ENCODE measurements around the gene TUBGCP2. TPM values are rescaled to one million over a fixed set of nuclear protein-coding genes. Genes with fewer than 3 reads are reported as not detected.

Gene TUBGCP2
- total and polyA plus RNA-seq, 2 of the 13 experiments (the other 11 are each of a cell fraction or from before 2014, with no cell fraction given): 21.3 to 34.5 TPM

DNA sequence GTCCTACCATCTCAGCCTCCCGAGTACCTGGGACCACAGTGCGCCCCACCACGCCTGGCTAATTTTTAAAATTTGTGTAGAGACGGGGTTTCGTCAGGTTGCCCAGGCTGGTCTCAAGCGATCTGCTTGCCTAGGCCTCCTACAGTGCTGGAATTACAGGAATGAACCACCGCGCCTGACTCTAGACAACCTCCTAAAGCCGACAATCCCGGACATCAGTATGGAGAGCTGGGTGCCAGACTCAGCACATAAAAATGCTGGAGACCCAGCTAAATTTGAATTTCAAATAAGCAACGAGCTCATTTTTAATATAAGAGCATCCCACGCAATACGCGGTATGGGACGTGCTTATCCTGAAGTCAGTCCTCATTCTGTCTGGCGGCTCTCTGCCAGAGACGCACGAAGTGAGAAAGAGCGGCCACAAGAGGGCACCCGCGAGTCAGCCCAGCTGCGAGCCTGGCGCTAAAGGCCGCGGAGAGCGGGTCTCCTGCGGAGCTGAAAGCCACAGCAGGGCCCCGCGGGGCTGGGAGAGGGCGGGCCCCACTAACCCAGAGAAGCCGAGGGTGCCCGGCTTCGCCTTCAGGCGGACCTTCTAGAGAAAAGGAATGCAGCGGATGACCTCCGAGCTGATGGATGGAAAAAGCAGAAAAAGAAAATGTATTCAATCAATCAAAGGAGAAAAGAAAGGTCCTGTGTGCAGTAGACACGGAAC is 21.0 kb upstream of the TUBGCP2 start:
- Histone ChIP-seq H3K4me2 (ENCODE audit: low read depth, low read length) (peak overlapping the region; percentile 82), H3K27me3 (ENCODE audit: control insufficient read depth in 1 of 2, insufficient read depth in 2 of 2, low read length in 2 of 2) (peaks cover 7 to 73% of the 10 kb centered on the region in 2 experiments), H3K4me1 (ENCODE audit: insufficient read depth, low read length) (peaks cover 31% of the 10 kb centered on the region), H3K36me3 (replicated peaks in 1 of 2; ENCODE audit: control insufficient read depth in 1 of 2, insufficient read depth in 2 of 2, low read length in 2 of 2) (no peaks in the 10 kb centered on the region), H3K4me3 (replicated peaks in 1 of 3; ENCODE audit: insufficient read depth in 1 of 3, low read depth in 2 of 3, low read length in 3 of 3) (peak overlapping the region in 1 of 3 experiments; percentile 40; a peak in 2 of 6 replicates), H3K79me2 (ENCODE audit: insufficient read depth, low read length) (no peaks in the 10 kb centered on the region), H4K20me1 (ENCODE audit: insufficient read depth, low read length) (no peaks in the 10 kb centered on the region), H3K9ac (ENCODE audit: insufficient read depth, low read depth, low read length) (no peak overlapping the region), H2AFZ (ENCODE audit: low read length) (no peak overlapping the region), H3K9me3 (ENCODE audit: low read length) (no peaks in the 10 kb centered on the region), H3K27ac (ENCODE audit: extremely low read length, insufficient read depth, low read length) (no peak overlapping the region)
- ATAC-seq (peak; percentile 87), DNase-seq (ENCODE audit: low spot score) (peak; percentile 70), FAIRE-seq (no peak)
- intact Hi-C loops (cut with micrococcal nuclease; ENCODE audit: unreplicated experiment) (loop anchor here (2.0 to 10.0 kb wide), 2 partner anchors 45 to 65 kb away; partner anchors contain the start of genes ECHS1, MTG1 and PAOX), in situ Hi-C loops (cut with HindIII; ENCODE audit: extremely low pct_ligation_motif_present, low pct_unique_long_range_greater_than_20kb) (no loop called here)
- no TSS peak for BruUV-seq (replicated peaks)
- ChIA-PET POLR2A (interaction anchor here (1.1 to 4.5 kb wide), 5 partner anchors 18 to 49 kb away, joined by 3 to 31 read pairs (median 9); partner anchors contain the start of genes ECHS1, FUOM, PAOX and PRAP1), CTCF (ENCODE audit: low intra/inter-chr PET ratio, low total read pairs) (interaction anchor here (0.8 kb wide), 1 partner anchor 11 kb away, joined by 3 read pairs; no protein-coding TSS in a partner anchor)
- WGBS (ENCODE audit: low lambda C conversion rate): 8% methylated on average over 35 of the region's 37 CpGs
- TF ChIP-seq ELF4 (CRISPR knock-in tag; IDR thresholded peaks at IDR 0.05; ENCODE audit: borderline replicate concordance): no peak
- TF ChIP-seq MTA1 (CRISPR knock-in tag; IDR thresholded peaks at IDR 0.05; ENCODE audit: borderline replicate concordance): peak; percentile 40; the same call in 1 of the 2 replicates
- 0 out of 2 replicates have a peak, but pooled peaks have one; percentile 56 for TF ChIP-seq KDM3A (CRISPR knock-in tag; IDR thresholded peaks at IDR 0.05; ENCODE audit: low read depth)
- 0 out of 2 replicates have a peak, but pooled peaks have one; percentile 32 for TF ChIP-seq ZNF557 (CRISPR knock-in tag; IDR thresholded peaks at IDR 0.05)
- no peak for TF ChIP-seq SOX5 (CRISPR knock-in tag; IDR thresholded peaks at IDR 0.05; ENCODE audit: borderline replicate concordance)
- TF ChIP-seq ARNT (IDR thresholded peaks at IDR 0.05): no peak
- TF ChIP-seq, protein P1, sequence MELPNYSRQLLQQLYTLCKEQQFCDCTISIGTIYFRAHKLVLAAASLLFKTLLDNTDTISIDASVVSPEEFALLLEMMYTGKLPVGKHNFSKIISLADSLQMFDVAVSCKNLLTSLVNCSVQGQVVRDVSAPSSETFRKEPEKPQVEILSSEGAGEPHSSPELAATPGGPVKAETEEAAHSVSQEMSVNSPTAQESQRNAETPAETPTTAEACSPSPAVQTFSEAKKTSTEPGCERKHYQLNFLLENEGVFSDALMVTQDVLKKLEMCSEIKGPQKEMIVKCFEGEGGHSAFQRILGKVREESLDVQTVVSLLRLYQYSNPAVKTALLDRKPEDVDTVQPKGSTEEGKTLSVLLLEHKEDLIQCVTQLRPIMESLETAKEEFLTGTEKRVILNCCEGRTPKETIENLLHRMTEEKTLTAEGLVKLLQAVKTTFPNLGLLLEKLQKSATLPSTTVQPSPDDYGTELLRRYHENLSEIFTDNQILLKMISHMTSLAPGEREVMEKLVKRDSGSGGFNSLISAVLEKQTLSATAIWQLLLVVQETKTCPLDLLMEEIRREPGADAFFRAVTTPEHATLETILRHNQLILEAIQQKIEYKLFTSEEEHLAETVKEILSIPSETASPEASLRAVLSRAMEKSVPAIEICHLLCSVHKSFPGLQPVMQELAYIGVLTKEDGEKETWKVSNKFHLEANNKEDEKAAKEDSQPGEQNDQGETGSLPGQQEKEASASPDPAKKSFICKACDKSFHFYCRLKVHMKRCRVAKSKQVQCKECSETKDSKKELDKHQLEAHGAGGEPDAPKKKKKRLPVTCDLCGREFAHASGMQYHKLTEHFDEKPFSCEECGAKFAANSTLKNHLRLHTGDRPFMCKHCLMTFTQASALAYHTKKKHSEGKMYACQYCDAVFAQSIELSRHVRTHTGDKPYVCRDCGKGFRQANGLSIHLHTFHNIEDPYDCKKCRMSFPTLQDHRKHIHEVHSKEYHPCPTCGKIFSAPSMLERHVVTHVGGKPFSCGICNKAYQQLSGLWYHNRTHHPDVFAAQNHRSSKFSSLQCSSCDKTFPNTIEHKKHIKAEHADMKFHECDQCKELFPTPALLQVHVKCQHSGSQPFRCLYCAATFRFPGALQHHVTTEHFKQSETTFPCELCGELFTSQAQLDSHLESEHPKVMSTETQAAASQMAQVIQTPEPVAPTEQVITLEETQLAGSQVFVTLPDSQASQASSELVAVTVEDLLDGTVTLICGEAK (IDR thresholded peaks at IDR 0.05): no peak
- TF ChIP-seq, protein P1 (CRISPR knock-in tag; IDR thresholded peaks at IDR 0.05): no peak
- no peak for TF ChIP-seq ZNF776 (CRISPR knock-in tag; IDR thresholded peaks at IDR 0.05)
- TF ChIP-seq GABPB1 (CRISPR knock-in tag; IDR thresholded peaks at IDR 0.05): peak; percentile 47; the same call in 1 of the 2 replicates
- TF ChIP-seq YY1 (IDR thresholded peaks at IDR 0.05; ENCODE audit: insufficient read depth, insufficient replicate concordance, low read depth, low read length): no peak
- TF ChIP-seq, protein P2, sequence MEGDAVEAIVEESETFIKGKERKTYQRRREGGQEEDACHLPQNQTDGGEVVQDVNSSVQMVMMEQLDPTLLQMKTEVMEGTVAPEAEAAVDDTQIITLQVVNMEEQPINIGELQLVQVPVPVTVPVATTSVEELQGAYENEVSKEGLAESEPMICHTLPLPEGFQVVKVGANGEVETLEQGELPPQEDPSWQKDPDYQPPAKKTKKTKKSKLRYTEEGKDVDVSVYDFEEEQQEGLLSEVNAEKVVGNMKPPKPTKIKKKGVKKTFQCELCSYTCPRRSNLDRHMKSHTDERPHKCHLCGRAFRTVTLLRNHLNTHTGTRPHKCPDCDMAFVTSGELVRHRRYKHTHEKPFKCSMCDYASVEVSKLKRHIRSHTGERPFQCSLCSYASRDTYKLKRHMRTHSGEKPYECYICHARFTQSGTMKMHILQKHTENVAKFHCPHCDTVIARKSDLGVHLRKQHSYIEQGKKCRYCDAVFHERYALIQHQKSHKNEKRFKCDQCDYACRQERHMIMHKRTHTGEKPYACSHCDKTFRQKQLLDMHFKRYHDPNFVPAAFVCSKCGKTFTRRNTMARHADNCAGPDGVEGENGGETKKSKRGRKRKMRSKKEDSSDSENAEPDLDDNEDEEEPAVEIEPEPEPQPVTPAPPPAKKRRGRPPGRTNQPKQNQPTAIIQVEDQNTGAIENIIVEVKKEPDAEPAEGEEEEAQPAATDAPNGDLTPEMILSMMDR (CRISPR knock-in tag; IDR thresholded peaks at IDR 0.05): peak; percentile 92
